PC-9 (cell line): ENCODE results near the gene ELFN1.

Experiments used
- EZH2 ChIP-seq: fragments of 200-600 bp; sonication (generic); IDR thresholded peaks from 2 replicates; pipeline ENCODE4 v1.8.0; 2017; ENCODE audit warnings: antibody characterized with exemption, low read depth
- TF ChIP-seq, protein P1 (sequence below): fragments of 200-600 bp; sonication (generic); conservative IDR thresholded peaks from 2 replicates; pipeline ENCODE4 v1.6.1; 2017; ENCODE audit warnings: mixed run types, antibody characterized with exemption, mild to moderate bottlenecking, moderate library complexity

- TF ChIP-seq, protein P1, sequence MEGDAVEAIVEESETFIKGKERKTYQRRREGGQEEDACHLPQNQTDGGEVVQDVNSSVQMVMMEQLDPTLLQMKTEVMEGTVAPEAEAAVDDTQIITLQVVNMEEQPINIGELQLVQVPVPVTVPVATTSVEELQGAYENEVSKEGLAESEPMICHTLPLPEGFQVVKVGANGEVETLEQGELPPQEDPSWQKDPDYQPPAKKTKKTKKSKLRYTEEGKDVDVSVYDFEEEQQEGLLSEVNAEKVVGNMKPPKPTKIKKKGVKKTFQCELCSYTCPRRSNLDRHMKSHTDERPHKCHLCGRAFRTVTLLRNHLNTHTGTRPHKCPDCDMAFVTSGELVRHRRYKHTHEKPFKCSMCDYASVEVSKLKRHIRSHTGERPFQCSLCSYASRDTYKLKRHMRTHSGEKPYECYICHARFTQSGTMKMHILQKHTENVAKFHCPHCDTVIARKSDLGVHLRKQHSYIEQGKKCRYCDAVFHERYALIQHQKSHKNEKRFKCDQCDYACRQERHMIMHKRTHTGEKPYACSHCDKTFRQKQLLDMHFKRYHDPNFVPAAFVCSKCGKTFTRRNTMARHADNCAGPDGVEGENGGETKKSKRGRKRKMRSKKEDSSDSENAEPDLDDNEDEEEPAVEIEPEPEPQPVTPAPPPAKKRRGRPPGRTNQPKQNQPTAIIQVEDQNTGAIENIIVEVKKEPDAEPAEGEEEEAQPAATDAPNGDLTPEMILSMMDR, result no peak
- TF ChIP-seq EZH2, result no peak
These were observed 68.9 kb downstream of the ELFN1 start for GRCh38 chr7:1738956-1739355.
